GM12874 (cell line): Measurements from ENCODE around the gene ALG9.

Experiments
- TF ChIP-seq, protein P1 (sequence below): IDR thresholded peaks from 2 replicates; pipeline ENCODE4 v1.5.1; 2011; ENCODE audit warnings: low read depth, mild to moderate bottlenecking, control low read depth, low read length, moderate library complexity; ENCODE audit not compliant: insufficient read depth

Gene ALG9

DNA sequence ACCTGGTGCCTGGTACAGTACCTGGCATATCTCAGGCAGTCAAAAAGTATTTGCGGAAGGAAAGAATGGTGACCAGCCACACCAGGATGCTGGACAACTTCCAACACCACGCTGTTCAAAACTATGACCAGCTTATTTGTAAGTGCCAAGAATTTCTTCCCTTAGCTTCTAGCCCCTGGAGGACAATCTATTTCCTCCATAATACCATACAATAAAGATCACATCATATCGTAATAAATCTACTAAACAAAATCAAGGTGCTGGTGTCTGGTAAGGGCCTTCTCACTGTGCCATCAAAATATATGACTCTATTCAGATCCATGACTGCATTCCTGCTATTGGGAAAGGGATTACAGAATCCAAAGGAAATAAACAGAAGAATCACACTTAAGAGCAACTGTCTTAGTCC lies 51.5 kb downstream of the ALG9 start:
- TF ChIP-seq, protein P1, sequence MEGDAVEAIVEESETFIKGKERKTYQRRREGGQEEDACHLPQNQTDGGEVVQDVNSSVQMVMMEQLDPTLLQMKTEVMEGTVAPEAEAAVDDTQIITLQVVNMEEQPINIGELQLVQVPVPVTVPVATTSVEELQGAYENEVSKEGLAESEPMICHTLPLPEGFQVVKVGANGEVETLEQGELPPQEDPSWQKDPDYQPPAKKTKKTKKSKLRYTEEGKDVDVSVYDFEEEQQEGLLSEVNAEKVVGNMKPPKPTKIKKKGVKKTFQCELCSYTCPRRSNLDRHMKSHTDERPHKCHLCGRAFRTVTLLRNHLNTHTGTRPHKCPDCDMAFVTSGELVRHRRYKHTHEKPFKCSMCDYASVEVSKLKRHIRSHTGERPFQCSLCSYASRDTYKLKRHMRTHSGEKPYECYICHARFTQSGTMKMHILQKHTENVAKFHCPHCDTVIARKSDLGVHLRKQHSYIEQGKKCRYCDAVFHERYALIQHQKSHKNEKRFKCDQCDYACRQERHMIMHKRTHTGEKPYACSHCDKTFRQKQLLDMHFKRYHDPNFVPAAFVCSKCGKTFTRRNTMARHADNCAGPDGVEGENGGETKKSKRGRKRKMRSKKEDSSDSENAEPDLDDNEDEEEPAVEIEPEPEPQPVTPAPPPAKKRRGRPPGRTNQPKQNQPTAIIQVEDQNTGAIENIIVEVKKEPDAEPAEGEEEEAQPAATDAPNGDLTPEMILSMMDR = no peak

- TF ChIP-seq, protein P1 = no peak
These were observed 52.1 kb downstream of the ALG9 start for GRCh38 chr11:111819161-111819828.

- TF ChIP-seq, protein P1 = no peak
These were observed 55.9 kb downstream of the ALG9 start for GRCh38 chr11:111815489-111815888.

DNA sequence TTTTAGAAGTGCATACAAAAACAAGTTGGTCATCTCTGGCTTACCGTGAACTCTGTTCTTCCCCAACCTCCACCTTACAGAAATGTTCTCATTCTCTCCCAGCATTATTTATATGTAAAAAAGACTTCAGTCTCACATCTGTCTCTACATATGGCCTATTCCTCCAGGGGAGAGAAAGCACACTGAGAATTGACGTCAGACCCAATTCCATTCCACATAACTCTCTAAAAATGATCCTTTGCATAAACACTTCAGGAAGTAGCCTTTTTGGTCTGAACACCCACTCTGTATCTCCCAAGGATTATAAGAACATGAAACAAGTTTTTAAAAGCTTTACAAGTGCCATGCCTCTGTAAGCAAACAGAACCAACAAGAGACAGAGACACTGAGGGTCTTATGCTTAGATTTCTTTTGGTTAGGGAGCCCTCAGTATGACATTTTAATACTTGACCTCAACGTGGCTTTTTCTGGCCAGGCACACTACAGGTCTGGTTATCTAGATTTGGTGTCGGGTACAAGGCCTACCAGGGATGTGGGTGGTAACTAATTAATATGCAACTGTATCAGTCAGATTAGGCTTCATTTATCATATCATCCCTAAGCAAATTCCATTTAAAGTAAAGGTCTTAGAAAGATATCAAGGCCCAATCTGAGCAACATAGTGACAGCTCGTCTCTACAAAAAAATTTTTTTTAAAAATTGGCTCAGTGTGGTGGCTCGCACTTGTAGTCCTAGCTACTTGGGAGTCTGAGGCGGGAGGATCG lies 56.6 kb downstream of the ALG9 start:
- TF ChIP-seq, protein P1 = no peak

GRCh38 chr11:111814106-111814505 lies 57.3 kb downstream of the ALG9 start:
- TF ChIP-seq, protein P1 = no peak

- TF ChIP-seq, protein P1 = no peak
These were observed 59.2 kb downstream of the ALG9 start for GRCh38 chr11:111812211-111812610.

- TF ChIP-seq, protein P1 = no peak
These were observed 59.9 kb downstream of the ALG9 start for GRCh38 chr11:111811445-111811844.
